Measurements from ENCODE around the gene IRF6.

The IRF6 gene

DNA sequence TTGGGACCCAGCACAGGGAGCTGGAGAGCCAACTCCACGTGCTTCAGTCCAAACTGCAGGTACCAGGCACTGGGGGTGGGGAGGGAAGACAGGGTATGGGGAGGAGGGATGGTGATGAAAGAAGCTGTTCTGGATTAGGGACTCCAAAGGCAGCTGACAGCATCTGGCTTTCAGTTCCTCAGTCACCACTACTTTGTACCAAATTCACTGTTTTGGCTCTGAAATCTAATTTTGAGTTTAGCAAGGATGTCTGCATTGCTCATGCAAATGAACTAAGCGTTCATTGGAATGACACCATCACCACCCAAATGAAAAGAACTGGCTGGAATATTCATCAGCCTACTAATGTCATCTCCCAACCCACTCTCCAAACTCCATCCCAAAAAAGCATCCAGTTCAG is 30.3 kb downstream of the IRF6 start:
- TF ChIP-seq TOX (CRISPR knock-in tag; IDR thresholded peaks at IDR 0.05; ENCODE audit: borderline replicate concordance) = no peak
- TF ChIP-seq, protein P1, sequence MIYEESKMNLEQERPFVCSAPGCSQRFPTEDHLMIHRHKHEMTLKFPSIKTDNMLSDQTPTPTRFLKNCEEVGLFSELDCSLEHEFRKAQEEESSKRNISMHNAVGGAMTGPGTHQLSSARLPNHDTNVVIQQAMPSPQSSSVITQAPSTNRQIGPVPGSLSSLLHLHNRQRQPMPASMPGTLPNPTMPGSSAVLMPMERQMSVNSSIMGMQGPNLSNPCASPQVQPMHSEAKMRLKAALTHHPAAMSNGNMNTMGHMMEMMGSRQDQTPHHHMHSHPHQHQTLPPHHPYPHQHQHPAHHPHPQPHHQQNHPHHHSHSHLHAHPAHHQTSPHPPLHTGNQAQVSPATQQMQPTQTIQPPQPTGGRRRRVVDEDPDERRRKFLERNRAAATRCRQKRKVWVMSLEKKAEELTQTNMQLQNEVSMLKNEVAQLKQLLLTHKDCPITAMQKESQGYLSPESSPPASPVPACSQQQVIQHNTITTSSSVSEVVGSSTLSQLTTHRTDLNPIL (CRISPR knock-in tag; IDR thresholded peaks at IDR 0.05; ENCODE audit: low read depth) = no peak
- TF ChIP-seq, protein P2, sequence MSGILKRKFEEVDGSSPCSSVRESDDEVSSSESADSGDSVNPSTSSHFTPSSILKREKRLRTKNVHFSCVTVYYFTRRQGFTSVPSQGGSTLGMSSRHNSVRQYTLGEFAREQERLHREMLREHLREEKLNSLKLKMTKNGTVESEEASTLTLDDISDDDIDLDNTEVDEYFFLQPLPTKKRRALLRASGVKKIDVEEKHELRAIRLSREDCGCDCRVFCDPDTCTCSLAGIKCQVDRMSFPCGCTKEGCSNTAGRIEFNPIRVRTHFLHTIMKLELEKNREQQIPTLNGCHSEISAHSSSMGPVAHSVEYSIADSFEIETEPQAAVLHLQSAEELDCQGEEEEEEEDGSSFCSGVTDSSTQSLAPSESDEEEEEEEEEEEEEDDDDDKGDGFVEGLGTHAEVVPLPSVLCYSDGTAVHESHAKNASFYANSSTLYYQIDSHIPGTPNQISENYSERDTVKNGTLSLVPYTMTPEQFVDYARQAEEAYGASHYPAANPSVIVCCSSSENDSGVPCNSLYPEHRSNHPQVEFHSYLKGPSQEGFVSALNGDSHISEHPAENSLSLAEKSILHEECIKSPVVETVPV (CRISPR knock-in tag; IDR thresholded peaks at IDR 0.05) = no peak
- no peak for TF ChIP-seq ARNTL (CRISPR knock-in tag; IDR thresholded peaks at IDR 0.05; ENCODE audit: borderline replicate concordance, low read depth)
- no peak for ATAC-seq

DNA sequence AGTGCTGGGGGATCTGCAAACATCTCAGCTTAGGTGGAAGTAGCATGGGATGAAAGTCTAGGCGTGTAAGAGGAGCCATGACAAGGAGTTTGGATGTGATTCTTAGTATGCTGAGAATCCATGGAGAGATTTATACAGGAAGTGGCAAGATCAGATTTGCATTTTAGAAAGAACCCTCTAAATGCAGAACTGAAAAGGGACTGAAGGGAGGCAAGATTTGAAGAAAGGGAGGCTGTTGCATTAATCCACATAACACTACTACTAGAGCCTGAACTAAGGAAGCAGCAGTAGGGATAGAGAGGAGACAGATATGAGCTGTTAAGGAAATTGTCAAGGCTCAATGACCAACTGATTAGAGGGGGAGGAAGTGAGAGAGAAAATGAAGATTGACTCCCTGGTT is 31.4 kb downstream of the IRF6 start:
- ATAC-seq = no peak
- TF ChIP-seq PPARA (CRISPR knock-in tag; IDR thresholded peaks at IDR 0.05; ENCODE audit: borderline replicate concordance) = no peak
- TF ChIP-seq, protein P1 (CRISPR knock-in tag; IDR thresholded peaks at IDR 0.05; ENCODE audit: low read depth) = no peak
- no peak for TF ChIP-seq TCF4 (CRISPR knock-in tag; IDR thresholded peaks at IDR 0.05; ENCODE audit: borderline replicate concordance)
- TF ChIP-seq ZNF8 (CRISPR knock-in tag; IDR thresholded peaks at IDR 0.05) = no peak
- TF ChIP-seq ARNTL (CRISPR knock-in tag; IDR thresholded peaks at IDR 0.05; ENCODE audit: borderline replicate concordance, low read depth) = no peak
- TF ChIP-seq, protein P2 (CRISPR knock-in tag; IDR thresholded peaks at IDR 0.05) = no peak
- no peak for TF ChIP-seq ZC3H10 (CRISPR knock-in tag; IDR thresholded peaks at IDR 0.05)
- TF ChIP-seq ZNF565 (CRISPR knock-in tag; conservative IDR thresholded peaks at IDR 0.05; ENCODE audit: low read depth) = no peak
- no peak for TF ChIP-seq TOX (CRISPR knock-in tag; IDR thresholded peaks at IDR 0.05; ENCODE audit: borderline replicate concordance)
- no peak for TF ChIP-seq ZFP30 (CRISPR knock-in tag; IDR thresholded peaks at IDR 0.05)
- TF ChIP-seq, protein P3, sequence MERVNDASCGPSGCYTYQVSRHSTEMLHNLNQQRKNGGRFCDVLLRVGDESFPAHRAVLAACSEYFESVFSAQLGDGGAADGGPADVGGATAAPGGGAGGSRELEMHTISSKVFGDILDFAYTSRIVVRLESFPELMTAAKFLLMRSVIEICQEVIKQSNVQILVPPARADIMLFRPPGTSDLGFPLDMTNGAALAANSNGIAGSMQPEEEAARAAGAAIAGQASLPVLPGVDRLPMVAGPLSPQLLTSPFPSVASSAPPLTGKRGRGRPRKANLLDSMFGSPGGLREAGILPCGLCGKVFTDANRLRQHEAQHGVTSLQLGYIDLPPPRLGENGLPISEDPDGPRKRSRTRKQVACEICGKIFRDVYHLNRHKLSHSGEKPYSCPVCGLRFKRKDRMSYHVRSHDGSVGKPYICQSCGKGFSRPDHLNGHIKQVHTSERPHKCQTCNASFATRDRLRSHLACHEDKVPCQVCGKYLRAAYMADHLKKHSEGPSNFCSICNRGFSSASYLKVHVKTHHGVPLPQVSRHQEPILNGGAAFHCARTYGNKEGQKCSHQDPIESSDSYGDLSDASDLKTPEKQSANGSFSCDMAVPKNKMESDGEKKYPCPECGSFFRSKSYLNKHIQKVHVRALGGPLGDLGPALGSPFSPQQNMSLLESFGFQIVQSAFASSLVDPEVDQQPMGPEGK (CRISPR knock-in tag; IDR thresholded peaks at IDR 0.05; ENCODE audit: borderline replicate concordance) = no peak
- TF ChIP-seq ZNF70 (CRISPR knock-in tag; IDR thresholded peaks at IDR 0.05) = no peak
- no peak for TF ChIP-seq SNAI2 (CRISPR knock-in tag; IDR thresholded peaks at IDR 0.05)
- TF ChIP-seq ZFP3 (CRISPR knock-in tag; IDR thresholded peaks at IDR 0.05) = no peak
- no peak for TF ChIP-seq ESRRG (CRISPR knock-in tag; IDR thresholded peaks at IDR 0.05)
- no peak for TF ChIP-seq BACH2 (CRISPR knock-in tag; IDR thresholded peaks at IDR 0.05; ENCODE audit: borderline replicate concordance)

DNA sequence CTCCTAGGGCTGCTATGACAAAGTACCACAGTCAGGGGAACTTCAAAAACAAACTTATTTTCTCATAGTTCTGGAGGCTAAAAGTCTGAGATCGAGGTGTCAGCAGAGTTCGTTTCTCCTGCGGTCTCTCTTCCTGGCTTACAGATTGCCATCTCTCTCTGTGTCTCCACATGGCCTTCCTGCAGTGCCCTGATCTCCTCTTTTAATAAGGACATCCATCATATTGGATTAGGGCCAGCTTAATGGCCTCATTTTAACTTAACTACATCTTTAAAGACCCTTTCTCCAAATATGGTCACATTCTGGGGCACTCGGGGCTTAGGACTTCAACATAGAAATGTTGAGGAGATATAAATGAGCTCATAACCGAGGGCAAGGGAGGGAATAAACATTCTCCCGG is 33.8 kb downstream of the IRF6 start:
- no peak for ATAC-seq
- TF ChIP-seq, protein P4, sequence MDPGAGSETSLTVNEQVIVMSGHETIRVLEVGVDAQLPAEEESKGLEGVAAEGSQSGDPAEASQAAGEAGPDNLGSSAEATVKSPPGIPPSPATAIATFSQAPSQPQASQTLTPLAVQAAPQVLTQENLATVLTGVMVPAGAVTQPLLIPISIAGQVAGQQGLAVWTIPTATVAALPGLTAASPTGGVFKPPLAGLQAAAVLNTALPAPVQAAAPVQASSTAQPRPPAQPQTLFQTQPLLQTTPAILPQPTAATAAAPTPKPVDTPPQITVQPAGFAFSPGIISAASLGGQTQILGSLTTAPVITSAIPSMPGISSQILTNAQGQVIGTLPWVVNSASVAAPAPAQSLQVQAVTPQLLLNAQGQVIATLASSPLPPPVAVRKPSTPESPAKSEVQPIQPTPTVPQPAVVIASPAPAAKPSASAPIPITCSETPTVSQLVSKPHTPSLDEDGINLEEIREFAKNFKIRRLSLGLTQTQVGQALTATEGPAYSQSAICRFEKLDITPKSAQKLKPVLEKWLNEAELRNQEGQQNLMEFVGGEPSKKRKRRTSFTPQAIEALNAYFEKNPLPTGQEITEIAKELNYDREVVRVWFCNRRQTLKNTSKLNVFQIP (CRISPR knock-in tag; IDR thresholded peaks at IDR 0.05; ENCODE audit: borderline replicate concordance, low read depth) = no peak
- TF ChIP-seq, protein P1 (CRISPR knock-in tag; IDR thresholded peaks at IDR 0.05; ENCODE audit: low read depth) = no peak
- TF ChIP-seq TOX (CRISPR knock-in tag; IDR thresholded peaks at IDR 0.05; ENCODE audit: borderline replicate concordance) (no peak), ZNF8 (CRISPR knock-in tag; IDR thresholded peaks at IDR 0.05) (no peak), CSDC2 (CRISPR knock-in tag; IDR thresholded peaks at IDR 0.05) (no peak), TCF4 (CRISPR knock-in tag; IDR thresholded peaks at IDR 0.05; ENCODE audit: borderline replicate concordance) (no peak; the same call in 1 of the 2 replicates), ESRRG (CRISPR knock-in tag; IDR thresholded peaks at IDR 0.05) (no peak), GLIS3 (CRISPR knock-in tag; IDR thresholded peaks at IDR 0.05) (no peak), ZNF565 (CRISPR knock-in tag; conservative IDR thresholded peaks at IDR 0.05; ENCODE audit: low read depth) (no peak), ZFP3 (CRISPR knock-in tag; IDR thresholded peaks at IDR 0.05) (no peak), SNAI2 (CRISPR knock-in tag; IDR thresholded peaks at IDR 0.05) (no peak), ISL1 (CRISPR knock-in tag; IDR thresholded peaks at IDR 0.05) (no peak), ZC3H10 (CRISPR knock-in tag; IDR thresholded peaks at IDR 0.05) (no peak), ARNTL (CRISPR knock-in tag; IDR thresholded peaks at IDR 0.05; ENCODE audit: borderline replicate concordance, low read depth) (no peak), ZFP30 (CRISPR knock-in tag; IDR thresholded peaks at IDR 0.05) (no peak), ZNF70 (CRISPR knock-in tag; IDR thresholded peaks at IDR 0.05) (no peak), OSR1 (CRISPR knock-in tag; IDR thresholded peaks at IDR 0.05) (no peak), BACH2 (CRISPR knock-in tag; IDR thresholded peaks at IDR 0.05; ENCODE audit: borderline replicate concordance) (no peak)
- TF ChIP-seq, protein P3 (CRISPR knock-in tag; IDR thresholded peaks at IDR 0.05; ENCODE audit: borderline replicate concordance) = no peak

All from SK-N-SH treated with all-trans-retinoic acid at 6 μM for 48 hours (cell line).